CD8-positive, alpha-beta memory T cell (primary cell): ENCODE results near the gene CPZ. TPM values are rescaled to one million over a fixed set of nuclear protein-coding genes. Genes with fewer than 3 reads are reported as not detected.

ENCODE experiments used
- CTCF ChIA-PET: fragments of 350-600 bp; sonication (Branson Sonifier 250); formaldehyde crosslinking; loops from one replicate; lab custom pipeline; 2021; ENCODE audit warnings: antibody characterized with exemption; lab: Charles Lee
- POLR2A ChIA-PET: fragments of 350-600 bp; sonication (Branson Sonifier 250); formaldehyde crosslinking; loops from one replicate; lab custom pipeline; 2021; ENCODE audit warnings: antibody characterized with exemption; lab: Charles Lee
- DNase-seq, 5 donors: peaks; one replicate each; pipeline versions ENCODE4 v3.0.0 to v3.0.0-alpha.2; 2020 to 2022; ENCODE audit warnings: mixed read lengths in 1 of 5
- H3K27ac ChIP-seq: one replicate; pipeline ENCODE4 v1.7.0; 2013; ENCODE audit warnings: low read depth, mild to moderate bottlenecking, low read length, moderate library complexity
- H3K27me3 ChIP-seq: 2 replicates; pipeline ENCODE4 v1.7.0; 2013; ENCODE audit warnings: low read length, mild to moderate bottlenecking; ENCODE audit not compliant: insufficient read depth, poor library complexity, severe bottlenecking
- H3K36me3 ChIP-seq: 2 replicates; pipeline ENCODE4 v1.7.0; 2013; ENCODE audit warnings: mild to moderate bottlenecking, low read length, moderate library complexity; ENCODE audit not compliant: insufficient read depth
- H3K4me1 ChIP-seq: 2 replicates; pipeline ENCODE4 v1.7.0; 2013; ENCODE audit warnings: mild to moderate bottlenecking, low read length, moderate library complexity; ENCODE audit not compliant: insufficient read depth
- H3K4me3 ChIP-seq: 2 replicates; pipeline ENCODE4 v1.7.0; 2013; ENCODE audit warnings: mild to moderate bottlenecking, low read length
- H3K9me3 ChIP-seq: 2 replicates; pipeline ENCODE4 v1.7.0; 2013; ENCODE audit warnings: mild to moderate bottlenecking, low read length
- H3K27ac Mint-ChIP-seq, 8 donors: one replicate each; pipeline ENCODE4 v1.8.0; 2020 to 2021; ENCODE audit warnings: mixed read lengths in 8 of 8, mild to moderate bottlenecking in 6 of 8, inconsistent platforms in 3 of 8, moderate library complexity in 3 of 8
- H3K27me3 Mint-ChIP-seq, 2 donors: one replicate each; pipeline ENCODE4 v1.8.0; 2020 to 2021; ENCODE audit warnings: mixed read lengths in 2 of 2, mild to moderate bottlenecking in 1 of 2, moderate library complexity in 1 of 2
- H3K36me3 Mint-ChIP-seq, 3 donors: one replicate each; pipeline ENCODE4 v1.8.0; 2020 to 2021; ENCODE audit warnings: mixed read lengths in 3 of 3, inconsistent platforms in 1 of 3, mild to moderate bottlenecking in 1 of 3
- H3K4me1 Mint-ChIP-seq, 3 donors: one replicate each; pipeline ENCODE4 v1.8.0; 2020 to 2021; ENCODE audit warnings: mixed read lengths in 3 of 3, inconsistent platforms in 1 of 3, mild to moderate bottlenecking in 1 of 3
- H3K4me3 Mint-ChIP-seq, 7 donors: one replicate each; pipeline ENCODE4 v1.8.0; 2020 to 2021; ENCODE audit warnings: mixed read lengths in 7 of 7, mild to moderate bottlenecking in 6 of 7, moderate library complexity in 4 of 7, inconsistent platforms in 2 of 7
- H3K9me3 Mint-ChIP-seq, 5 donors: one replicate each; pipeline ENCODE4 v1.8.0; 2020 to 2022; ENCODE audit warnings: mixed read lengths in 5 of 5, mild to moderate bottlenecking in 3 of 5, moderate library complexity in 2 of 5, inconsistent platforms in 1 of 5
- polyA plus RNA-seq: library from polyadenylated mRNA; unstranded; fragments of 300-500 nt; fragmentation: Illumina TruSeq; gene quantifications from one replicate; pipeline ENCODE4 v1.2.3, GENCODE V29; 2021
- total RNA-seq, 2 experiments: library from RNA; stranded (reverse); gene quantifications; one replicate each; pipeline ENCODE4 v1.2.3, GENCODE V29; 2021

The CPZ gene
- total RNA-seq (not detected), polyA plus RNA-seq (not detected)

DNA sequence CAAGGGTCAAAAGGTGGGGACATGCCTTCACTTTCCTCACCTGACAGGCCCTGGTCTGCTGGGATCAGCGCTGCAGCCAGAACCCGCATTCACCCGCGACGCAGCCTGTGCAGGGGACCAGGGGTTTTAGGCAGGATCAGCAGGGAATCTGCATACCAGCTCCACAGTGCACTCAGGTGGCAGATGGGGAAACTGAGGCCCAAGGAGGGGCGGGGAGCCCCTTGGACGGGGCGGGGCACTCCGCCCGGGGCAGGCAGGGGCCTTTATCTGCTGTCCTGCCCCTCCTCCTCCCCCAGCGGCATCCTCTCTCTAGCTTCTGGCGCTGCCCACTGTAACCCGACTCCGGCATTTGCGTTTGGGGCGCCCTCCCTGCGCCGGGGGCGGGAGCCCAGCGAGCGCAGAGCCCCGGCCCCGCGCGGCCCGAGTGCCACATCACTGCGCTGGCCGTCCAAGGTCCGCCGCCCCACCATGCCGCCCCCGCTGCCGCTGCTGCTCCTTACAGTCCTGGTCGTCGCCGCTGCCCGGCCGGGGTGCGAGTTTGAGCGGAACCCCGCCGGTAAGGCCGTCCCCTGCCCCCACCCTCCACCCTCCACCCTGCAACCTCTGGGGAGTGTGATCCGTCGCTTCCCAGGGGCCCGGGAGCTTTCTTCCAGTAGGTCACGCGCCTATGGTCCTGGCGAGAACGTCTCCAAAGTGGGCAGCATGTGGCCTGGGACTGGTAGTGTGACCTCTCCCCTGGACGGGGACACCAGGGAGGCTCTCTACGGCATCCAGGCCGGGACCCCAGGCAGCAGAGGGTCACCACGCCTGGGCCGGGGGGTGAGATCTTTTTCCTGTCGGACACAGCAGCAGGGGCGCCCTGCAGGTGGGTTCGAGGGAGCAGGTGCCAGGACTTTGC lies at the start of gene CPZ:
Gene CPZ, plus strand, starts transcription at position 400 of the 898 bp plus-strand sequence. Its CDS starts 69 bp downstream, at position 469.
- H3K4me3 ChIP-seq = no peak within 1 kb of the TSS
- no peak within 1 kb of the TSS for H3K27ac Mint-ChIP-seq
- no peaks in the 10 kb centered on the region for H3K27me3 ChIP-seq
- CTCF ChIA-PET = no interaction called here
- no peaks in the 10 kb centered on the region for H3K9me3 ChIP-seq
- H3K4me1 ChIP-seq = no peaks in the 10 kb centered on the region
- H3K9me3 Mint-ChIP-seq = no peaks in the 10 kb centered on the region
- H3K4me1 Mint-ChIP-seq = no peaks in the 10 kb centered on the region
- H3K27ac ChIP-seq = peak within 1 kb of the TSS; percentile 51
- no peaks in the 10 kb centered on the region for H3K36me3 ChIP-seq
- DNase-seq = no peak
- POLR2A ChIA-PET = no interaction called here
- H3K4me3 Mint-ChIP-seq = no peak within 1 kb of the TSS
- peaks cover 19 to 33% of the 10 kb centered on the region in 2 donors for H3K27me3 Mint-ChIP-seq
- no peaks in the 10 kb centered on the region for H3K36me3 Mint-ChIP-seq

DNA sequence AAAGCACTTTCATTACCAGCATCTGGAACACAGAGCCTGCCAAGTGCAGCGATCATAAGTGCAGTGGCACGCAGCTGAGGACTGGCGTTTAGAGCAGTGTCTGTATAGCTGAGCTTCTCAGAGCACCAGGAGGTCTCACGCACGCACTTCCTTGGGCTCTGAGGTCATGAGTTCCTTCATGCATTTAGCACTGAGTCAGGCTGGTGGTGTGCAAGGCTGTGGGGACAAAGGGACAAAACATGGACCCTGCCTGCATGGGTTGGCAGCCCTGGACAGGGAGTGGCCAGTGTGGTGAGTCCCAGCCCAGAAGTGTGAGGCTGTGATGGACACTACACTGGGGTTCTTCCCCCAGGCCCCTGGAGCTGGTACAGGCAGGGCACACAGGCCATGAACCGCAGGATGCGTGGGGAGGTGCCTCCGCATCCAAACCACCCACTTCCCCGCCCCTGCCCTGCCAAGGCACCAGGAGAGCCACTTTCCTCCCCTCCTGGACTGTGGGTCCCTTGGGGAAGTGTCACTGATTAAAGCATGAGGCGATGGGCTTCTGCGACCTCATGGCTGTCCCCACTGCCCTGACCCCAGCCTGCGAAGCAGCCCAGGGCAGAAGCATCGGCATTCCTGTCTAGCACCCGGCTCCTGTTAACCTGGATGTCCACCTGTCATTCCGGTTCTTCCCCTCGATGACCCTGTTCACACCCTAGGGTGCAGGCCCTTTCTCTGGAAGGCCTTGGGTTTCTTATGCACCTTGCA lies 49.6 kb upstream of the CPZ start:
- H3K4me1 Mint-ChIP-seq = peaks cover 4 to 8% (median 7%) of the 10 kb centered on the region in 3 donors
- no peak overlapping the region for H3K27ac ChIP-seq
- no peak overlapping the region for H3K4me3 ChIP-seq
- peaks cover 3% of the 10 kb centered on the region in 2 donors for H3K27me3 Mint-ChIP-seq
- no peak overlapping the region for H3K4me3 Mint-ChIP-seq
- peaks cover 0 to 2% (median 0%) of the 10 kb centered on the region in 5 donors for H3K9me3 Mint-ChIP-seq
- no peak for DNase-seq
- H3K36me3 Mint-ChIP-seq = no peaks in the 10 kb centered on the region
- H3K9me3 ChIP-seq = no peaks in the 10 kb centered on the region
- ChIA-PET CTCF (no interaction called here), POLR2A (no interaction called here)
- no peaks in the 10 kb centered on the region for H3K27me3 ChIP-seq
- H3K4me1 ChIP-seq = no peaks in the 10 kb centered on the region
- H3K27ac Mint-ChIP-seq = no peak overlapping the region
- no peaks in the 10 kb centered on the region for H3K36me3 ChIP-seq

DNA sequence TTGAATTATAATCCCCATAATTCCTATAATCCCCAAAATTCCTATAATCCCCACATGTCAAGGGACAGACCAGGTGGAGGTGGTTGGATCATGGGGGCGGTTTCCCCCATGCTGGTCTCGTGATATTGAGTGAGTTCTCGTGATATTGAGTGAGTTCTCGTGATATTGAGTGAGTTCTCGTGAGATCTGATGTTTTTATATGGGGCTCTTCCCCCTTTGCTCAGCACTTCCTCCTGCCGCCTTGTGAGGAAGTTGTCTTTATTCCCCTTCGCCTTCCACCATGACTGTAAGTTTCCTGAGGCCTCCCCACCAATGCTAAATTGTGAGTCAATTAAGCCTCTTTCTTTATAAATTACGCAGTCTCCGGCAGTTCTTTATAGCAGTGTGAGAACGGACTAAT lies 48.9 kb upstream of the CPZ start:
- POLR2A ChIA-PET = no interaction called here
- no peaks in the 10 kb centered on the region for H3K36me3 Mint-ChIP-seq
- H3K27me3 ChIP-seq = no peaks in the 10 kb centered on the region

DNA sequence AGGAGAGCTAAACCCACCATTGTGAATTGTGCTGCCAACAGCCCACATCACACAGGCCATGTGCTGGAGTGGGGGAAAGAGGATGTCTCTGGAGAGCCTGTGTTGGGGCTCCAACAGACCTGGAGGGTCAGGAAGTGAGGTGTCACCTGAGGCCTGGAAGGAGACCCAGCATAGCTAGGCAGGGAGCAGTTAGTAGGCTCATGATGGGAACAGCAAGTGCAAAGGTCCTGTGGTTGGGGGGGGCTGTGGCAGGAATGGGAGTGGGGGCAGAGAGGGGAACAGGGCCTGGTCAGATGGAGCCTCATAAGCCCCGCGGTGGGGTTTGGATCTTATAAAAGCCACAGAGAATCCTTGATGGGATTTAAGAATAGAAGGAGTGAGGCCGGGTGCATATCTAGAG lies 48.3 kb upstream of the CPZ start:
- no peaks in the 10 kb centered on the region for H3K9me3 ChIP-seq
- peaks cover 4 to 8% (median 7%) of the 10 kb centered on the region in 3 donors for H3K4me1 Mint-ChIP-seq
- H3K27ac Mint-ChIP-seq = no peak overlapping the region
- peaks cover 0 to 2% (median 0%) of the 10 kb centered on the region in 5 donors for H3K9me3 Mint-ChIP-seq
- ChIA-PET CTCF (no interaction called here), POLR2A (no interaction called here)
- no peaks in the 10 kb centered on the region for H3K36me3 ChIP-seq
- H3K4me3 ChIP-seq = no peak overlapping the region
- H3K27ac ChIP-seq = no peak overlapping the region
- no peaks in the 10 kb centered on the region for H3K36me3 Mint-ChIP-seq
- H3K4me1 ChIP-seq = no peaks in the 10 kb centered on the region
- peaks cover 3% of the 10 kb centered on the region in 2 donors for H3K27me3 Mint-ChIP-seq
- no peaks in the 10 kb centered on the region for H3K27me3 ChIP-seq
- no peak for DNase-seq
- no peak overlapping the region for H3K4me3 Mint-ChIP-seq

More for the DNA sequence above, 48.9 kb upstream of the CPZ start:
- Histone ChIP-seq H3K27ac (no peak overlapping the region), H3K9me3 (no peaks in the 10 kb centered on the region), H3K4me3 (no peak overlapping the region), H3K36me3 (no peaks in the 10 kb centered on the region), H3K4me1 (no peaks in the 10 kb centered on the region)
- CTCF ChIA-PET = no interaction called here
- H3K27me3 Mint-ChIP-seq = peaks cover 3% of the 10 kb centered on the region in 2 donors
- peaks cover 4 to 8% (median 7%) of the 10 kb centered on the region in 3 donors for H3K4me1 Mint-ChIP-seq
- no peak for DNase-seq
- H3K9me3 Mint-ChIP-seq = peaks cover 0 to 2% (median 0%) of the 10 kb centered on the region in 5 donors
- H3K4me3 Mint-ChIP-seq = no peak overlapping the region
- H3K27ac Mint-ChIP-seq = peak overlapping the region in 1 of 8 donors; percentile 2

DNA sequence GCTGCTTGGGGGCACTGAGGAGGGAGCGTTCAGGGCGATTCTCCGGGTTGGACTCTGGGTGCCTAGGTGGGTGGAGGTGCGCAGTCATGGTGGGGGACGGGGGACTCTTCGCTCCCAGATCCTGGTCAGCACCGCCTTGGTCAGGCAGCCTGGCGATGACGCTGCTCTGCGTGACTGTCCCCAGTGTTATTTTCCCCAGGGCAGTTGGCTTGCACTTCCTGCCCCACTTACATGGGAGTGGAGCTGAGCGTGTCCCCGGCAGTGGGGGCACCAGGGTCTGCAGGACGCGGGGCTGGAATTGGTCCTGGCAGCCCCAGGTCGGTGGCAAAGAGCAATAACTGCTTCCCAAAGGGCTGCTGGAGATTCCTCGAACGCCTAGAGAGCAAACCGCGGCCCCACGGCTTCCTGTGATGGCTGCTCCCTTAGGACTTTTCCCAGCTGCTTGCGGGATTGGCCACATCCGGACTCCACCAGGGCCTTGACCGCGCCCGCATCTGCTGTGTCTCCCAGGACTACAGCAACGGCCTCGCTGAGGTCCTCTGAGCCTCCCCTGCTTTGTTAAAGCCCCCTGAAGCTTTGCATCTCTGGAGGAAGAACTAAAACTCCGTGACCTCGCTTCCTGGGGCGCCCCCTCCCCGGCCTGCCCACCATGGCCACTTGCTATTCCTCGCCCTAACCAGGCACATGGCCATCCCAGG lies 47.7 kb upstream of the CPZ start:
- Mint-ChIP-seq H3K9me3 (peaks cover 0 to 2% (median 0%) of the 10 kb centered on the region in 5 donors), H3K4me3 (no peak overlapping the region), H3K27me3 (peaks cover 3% of the 10 kb centered on the region in 2 donors), H3K4me1 (peaks cover 0 to 5% (median 4%) of the 10 kb centered on the region in 3 donors), H3K27ac (no peak overlapping the region), H3K36me3 (no peaks in the 10 kb centered on the region)
- no peak for DNase-seq
- no peaks in the 10 kb centered on the region for H3K9me3 ChIP-seq
- POLR2A ChIA-PET = no interaction called here
- H3K27ac ChIP-seq = no peak overlapping the region
- no peak overlapping the region for H3K4me3 ChIP-seq
- no peaks in the 10 kb centered on the region for H3K4me1 ChIP-seq
- CTCF ChIA-PET = no interaction called here
- no peaks in the 10 kb centered on the region for H3K27me3 ChIP-seq
- H3K36me3 ChIP-seq = no peaks in the 10 kb centered on the region

DNA sequence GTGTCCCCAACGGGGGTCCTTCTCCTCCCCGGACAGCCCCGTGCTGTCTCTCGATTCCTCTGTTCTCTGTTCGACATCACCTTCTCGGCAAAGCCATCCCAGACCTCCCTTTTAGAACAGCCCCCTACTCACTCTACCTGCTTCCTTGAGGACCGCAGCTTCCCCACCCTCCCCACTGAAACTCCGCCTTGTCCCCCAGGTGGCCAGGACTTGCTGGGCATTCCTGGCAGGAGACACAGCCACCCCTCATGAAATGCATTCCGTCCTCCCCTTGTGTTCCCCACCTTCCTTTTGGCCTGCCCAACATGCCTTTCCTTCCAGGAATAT lies 47.2 kb upstream of the CPZ start:
- H3K4me3 Mint-ChIP-seq = no peak overlapping the region
- H3K4me1 ChIP-seq = no peaks in the 10 kb centered on the region
- no peaks in the 10 kb centered on the region for H3K9me3 ChIP-seq
- DNase-seq = no peak
- H3K36me3 ChIP-seq = no peaks in the 10 kb centered on the region
- no peaks in the 10 kb centered on the region for H3K4me1 Mint-ChIP-seq
- H3K27ac Mint-ChIP-seq = no peak overlapping the region
- CTCF ChIA-PET = no interaction called here
- POLR2A ChIA-PET = no interaction called here
- peaks cover 0 to 2% (median 0%) of the 10 kb centered on the region in 5 donors for H3K9me3 Mint-ChIP-seq
- H3K4me3 ChIP-seq = no peak overlapping the region
- no peaks in the 10 kb centered on the region for H3K27me3 ChIP-seq
- H3K27ac ChIP-seq = no peak overlapping the region
- peaks cover 3% of the 10 kb centered on the region in 2 donors for H3K27me3 Mint-ChIP-seq
- H3K36me3 Mint-ChIP-seq = no peaks in the 10 kb centered on the region

DNA sequence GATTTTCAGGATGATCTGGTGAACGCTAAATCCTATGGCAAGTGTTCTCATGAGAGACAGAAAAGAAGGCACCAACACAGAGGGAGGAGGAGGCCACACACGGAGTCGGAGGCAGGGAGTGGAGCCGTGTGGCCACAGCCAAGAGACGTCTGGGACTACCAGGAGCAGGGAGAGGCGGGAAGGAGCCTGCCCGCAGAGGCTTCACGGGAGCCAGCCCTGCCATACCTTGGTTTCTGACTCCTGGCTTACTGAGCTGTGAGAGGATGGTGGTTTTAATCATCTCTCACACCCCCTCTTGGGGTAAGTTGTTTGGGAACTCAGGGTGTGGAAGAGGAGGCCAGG lies 45.8 kb upstream of the CPZ start:
- Histone ChIP-seq H3K4me1 (no peaks in the 10 kb centered on the region), H3K27me3 (no peaks in the 10 kb centered on the region), H3K4me3 (no peak overlapping the region), H3K9me3 (no peaks in the 10 kb centered on the region), H3K36me3 (no peaks in the 10 kb centered on the region), H3K27ac (peak overlapping the region; percentile 57)
- H3K9me3 Mint-ChIP-seq = peaks cover 0 to 2% (median 0%) of the 10 kb centered on the region in 5 donors
- H3K4me1 Mint-ChIP-seq = no peaks in the 10 kb centered on the region
- no peak overlapping the region for H3K4me3 Mint-ChIP-seq
- ChIA-PET CTCF (no interaction called here), POLR2A (no interaction called here)
- no peak for DNase-seq
- no peaks in the 10 kb centered on the region for H3K36me3 Mint-ChIP-seq
- peaks cover 3% of the 10 kb centered on the region in 2 donors for H3K27me3 Mint-ChIP-seq
- H3K27ac Mint-ChIP-seq = no peak overlapping the region
